ENCODE results near the gene RNASEH2C.
"Not testable (repeated sequence)": the region's sequence is repeated elsewhere in the genome, so short reads cannot be mapped to it uniquely, and the experiment has no call there.

RNASEH2C gene

DNA sequence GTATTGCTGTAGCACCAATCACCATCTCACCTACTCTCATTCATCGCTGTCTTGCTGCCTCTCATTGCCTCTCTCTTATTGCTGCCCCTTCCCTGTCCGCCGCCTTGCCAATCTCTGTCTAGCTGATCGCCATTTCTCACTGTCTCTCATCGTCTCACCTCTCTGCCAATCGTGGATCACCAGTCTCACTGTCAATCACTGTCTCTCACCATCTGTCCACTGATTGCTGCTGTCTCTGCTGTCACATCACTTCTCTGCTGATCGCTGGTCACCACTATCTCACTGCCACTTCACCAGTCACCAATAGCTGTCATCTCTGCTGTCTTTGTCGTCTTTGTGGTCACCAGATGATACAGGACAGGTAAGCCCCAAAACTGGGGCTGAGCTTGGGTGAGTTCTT is 20.6 kb upstream of the RNASEH2C start:
- H3K4me1 ChIP-seq (ENCODE audit: control insufficient read depth in 1 of 2, insufficient read depth in 2 of 2, low read length in 2 of 2): no peaks in the 10 kb centered on the region
- no peaks in the 10 kb centered on the region for H3K27me3 ChIP-seq (ENCODE audit: low read depth, low read length)

GRCh38 chr11:65739022-65739421 is 18.4 kb upstream of the RNASEH2C start:
- Histone ChIP-seq H3K36me3 (ENCODE audit: control insufficient read depth in 1 of 2, insufficient read depth in 2 of 2, low read length in 2 of 2) (no peaks in the 10 kb centered on the region), H3K27ac (ENCODE audit: low read length) (no peak overlapping the region)

More for the DNA sequence above, 20.6 kb upstream of the RNASEH2C start:
- no peak overlapping the region for H3K4me3 ChIP-seq (ENCODE audit: low read depth in 1 of 2, low read length in 2 of 2)
- no peaks in the 10 kb centered on the region for H3K36me3 ChIP-seq (ENCODE audit: control insufficient read depth in 1 of 2, insufficient read depth in 2 of 2, low read length in 2 of 2)
- H3K9me3 ChIP-seq (ENCODE audit: control insufficient read depth in 1 of 2, low read length in 2 of 2): no peaks in the 10 kb centered on the region
- H3K27ac ChIP-seq (ENCODE audit: low read length): no peak overlapping the region

DNA sequence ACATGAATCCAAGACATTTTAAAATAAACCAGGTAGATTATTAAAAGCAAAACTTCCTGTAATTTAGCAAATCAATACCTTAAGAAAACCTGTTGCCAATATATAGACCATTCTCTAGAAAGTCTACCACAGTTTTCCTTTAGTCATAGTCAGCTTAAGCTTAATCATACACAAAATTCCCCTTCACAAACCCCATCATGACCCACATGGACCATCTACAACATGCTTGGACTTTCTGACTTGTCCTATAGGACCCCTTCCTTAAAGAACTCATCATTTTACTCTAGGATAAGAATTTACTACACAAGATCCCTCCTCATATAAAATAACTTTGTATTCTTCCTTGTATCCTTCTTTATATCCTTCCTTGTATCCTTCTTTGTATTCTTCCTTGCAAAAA is 16.2 kb upstream of the RNASEH2C start:
- no peaks in the 10 kb centered on the region for H3K36me3 ChIP-seq (ENCODE audit: control insufficient read depth in 1 of 2, insufficient read depth in 2 of 2, low read length in 2 of 2)
- no peaks in the 10 kb centered on the region for H3K27me3 ChIP-seq (ENCODE audit: low read depth, low read length)
- no peak overlapping the region for H3K4me3 ChIP-seq (ENCODE audit: low read depth in 1 of 2, low read length in 2 of 2)
- no peaks in the 10 kb centered on the region for H3K9me3 ChIP-seq (ENCODE audit: control insufficient read depth in 1 of 2, low read length in 2 of 2)
- H3K27ac ChIP-seq (ENCODE audit: low read length): no peak overlapping the region
- H3K4me1 ChIP-seq (ENCODE audit: control insufficient read depth in 1 of 2, insufficient read depth in 2 of 2, low read length in 2 of 2): no peaks in the 10 kb centered on the region

More at GRCh38 chr11:65739022-65739421, 18.4 kb upstream of the RNASEH2C start:
- Histone ChIP-seq H3K4me1 (ENCODE audit: control insufficient read depth in 1 of 2, insufficient read depth in 2 of 2, low read length in 2 of 2) (no peaks in the 10 kb centered on the region), H3K27me3 (ENCODE audit: low read depth, low read length) (no peaks in the 10 kb centered on the region), H3K4me3 (ENCODE audit: low read depth in 1 of 2, low read length in 2 of 2) (no peak overlapping the region), H3K9me3 (ENCODE audit: control insufficient read depth in 1 of 2, low read length in 2 of 2) (no peaks in the 10 kb centered on the region)

- not testable (repeated sequence) for H3K27me3 ChIP-seq (ENCODE audit: low read depth, low read length); H3K9me3 ChIP-seq (ENCODE audit: control insufficient read depth in 1 of 2, low read length in 2 of 2); H3K36me3 ChIP-seq (ENCODE audit: control insufficient read depth in 1 of 2, insufficient read depth in 2 of 2, low read length in 2 of 2); H3K4me1 ChIP-seq (ENCODE audit: control insufficient read depth in 1 of 2, insufficient read depth in 2 of 2, low read length in 2 of 2); H3K27ac ChIP-seq (ENCODE audit: low read length); H3K4me3 ChIP-seq (ENCODE audit: low read depth in 1 of 2, low read length in 2 of 2)
Observed at GRCh38 chr11:65735111-65735510, 14.5 kb upstream of the RNASEH2C start.

- no peaks in the 10 kb centered on the region for H3K4me1 ChIP-seq (ENCODE audit: control insufficient read depth in 1 of 2, insufficient read depth in 2 of 2, low read length in 2 of 2)
- H3K36me3 ChIP-seq (ENCODE audit: control insufficient read depth in 1 of 2, insufficient read depth in 2 of 2, low read length in 2 of 2): no peaks in the 10 kb centered on the region
- H3K9me3 ChIP-seq (ENCODE audit: control insufficient read depth in 1 of 2, low read length in 2 of 2): no peaks in the 10 kb centered on the region
- no peak overlapping the region for H3K4me3 ChIP-seq (ENCODE audit: low read depth in 1 of 2, low read length in 2 of 2)
- no peaks in the 10 kb centered on the region for H3K27me3 ChIP-seq (ENCODE audit: low read depth, low read length)
- H3K27ac ChIP-seq (ENCODE audit: low read length): no peak overlapping the region
Observed at GRCh38 chr11:65730461-65730860, 9.9 kb upstream of the RNASEH2C start.

- Histone ChIP-seq H3K27ac (ENCODE audit: low read length) (no peak overlapping the region), H3K4me3 (ENCODE audit: low read depth in 1 of 2, low read length in 2 of 2) (no peak overlapping the region), H3K27me3 (ENCODE audit: low read depth, low read length) (no peaks in the 10 kb centered on the region)
Observed at GRCh38 chr11:65727865-65728264, 7.3 kb upstream of the RNASEH2C start.

DNA sequence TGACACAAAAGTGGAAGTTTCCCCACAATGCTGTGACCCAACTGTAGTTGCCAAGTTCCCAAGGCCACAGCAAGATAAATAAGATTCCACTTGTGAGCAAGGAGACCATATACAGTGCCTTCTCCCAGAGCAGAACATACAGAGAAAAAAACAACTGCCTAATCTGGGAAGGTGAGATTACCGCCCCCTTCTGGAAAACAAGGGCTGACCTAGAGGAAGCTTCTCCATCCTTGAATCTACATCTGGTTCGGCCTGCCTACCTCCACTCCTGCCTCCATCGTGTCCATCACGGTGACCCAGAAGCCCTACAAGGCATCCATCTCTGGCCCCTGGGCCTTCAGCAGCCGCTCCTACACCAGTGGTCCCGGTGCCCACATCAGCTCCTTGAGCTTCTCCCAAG is 6.1 kb upstream of the RNASEH2C start:
- H3K9me3 ChIP-seq (ENCODE audit: control insufficient read depth in 1 of 2, low read length in 2 of 2): no peaks in the 10 kb centered on the region
- no peak overlapping the region for H3K4me3 ChIP-seq (ENCODE audit: low read depth in 1 of 2, low read length in 2 of 2)
- H3K36me3 ChIP-seq (ENCODE audit: control insufficient read depth in 1 of 2, insufficient read depth in 2 of 2, low read length in 2 of 2): no peaks in the 10 kb centered on the region
- no peaks in the 10 kb centered on the region for H3K27me3 ChIP-seq (ENCODE audit: low read depth, low read length)
- H3K27ac ChIP-seq (ENCODE audit: low read length): no peak overlapping the region
- H3K4me1 ChIP-seq (ENCODE audit: control insufficient read depth in 1 of 2, insufficient read depth in 2 of 2, low read length in 2 of 2): no peaks in the 10 kb centered on the region

More at GRCh38 chr11:65727865-65728264, 7.3 kb upstream of the RNASEH2C start:
- H3K9me3 ChIP-seq (ENCODE audit: control insufficient read depth in 1 of 2, low read length in 2 of 2): no peaks in the 10 kb centered on the region
- no peaks in the 10 kb centered on the region for H3K36me3 ChIP-seq (ENCODE audit: control insufficient read depth in 1 of 2, insufficient read depth in 2 of 2, low read length in 2 of 2)
- no peaks in the 10 kb centered on the region for H3K4me1 ChIP-seq (ENCODE audit: control insufficient read depth in 1 of 2, insufficient read depth in 2 of 2, low read length in 2 of 2)

DNA sequence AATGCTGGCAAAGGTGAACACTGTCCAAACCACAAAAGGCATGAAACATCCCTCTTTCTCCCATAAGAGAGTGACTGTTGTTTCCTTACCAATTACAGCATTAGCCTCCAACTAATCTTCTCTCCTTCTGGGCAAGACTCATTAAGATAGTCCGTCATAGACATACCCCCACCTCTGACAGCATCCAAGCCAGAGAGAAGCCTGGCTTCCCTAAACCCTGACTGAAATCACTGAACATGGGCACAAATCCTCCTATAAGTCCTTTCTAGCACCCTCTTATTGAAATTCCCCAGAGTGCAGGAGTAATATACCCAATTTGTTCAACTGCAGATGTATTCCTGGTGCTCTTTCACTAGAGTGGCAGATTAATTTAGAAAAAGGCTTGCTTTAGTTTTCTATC is 1.7 kb upstream of the RNASEH2C start:
- Histone ChIP-seq H3K36me3 (ENCODE audit: control insufficient read depth in 1 of 2, insufficient read depth in 2 of 2, low read length in 2 of 2) (peaks cover 19 to 24% of the 10 kb centered on the region in 2 donors), H3K4me1 (ENCODE audit: control insufficient read depth in 1 of 2, insufficient read depth in 2 of 2, low read length in 2 of 2) (peaks cover 12 to 26% of the 10 kb centered on the region in 2 donors), H3K4me3 (ENCODE audit: low read depth in 1 of 2, low read length in 2 of 2) (no peak overlapping the region), H3K27me3 (ENCODE audit: low read depth, low read length) (no peaks in the 10 kb centered on the region), H3K27ac (ENCODE audit: low read length) (no peak overlapping the region), H3K9me3 (ENCODE audit: control insufficient read depth in 1 of 2, low read length in 2 of 2) (no peaks in the 10 kb centered on the region)

DNA sequence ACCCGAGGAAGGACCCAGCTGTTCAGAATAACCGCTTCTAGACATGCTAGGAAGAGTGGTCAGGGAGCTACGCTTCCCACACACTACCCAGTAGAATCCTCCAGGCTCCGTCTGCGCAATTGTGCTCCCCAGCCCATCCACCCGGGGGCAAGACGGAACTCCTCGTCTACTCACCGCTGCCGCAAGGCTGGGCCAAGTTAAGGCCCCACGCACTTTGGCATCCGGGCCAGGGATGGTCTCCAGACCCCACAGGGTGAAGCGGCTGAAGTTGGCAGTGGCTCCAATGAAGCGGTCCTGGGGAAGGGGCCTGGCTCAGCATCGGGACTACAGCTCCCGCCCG is 757 bp downstream of the RNASEH2C start:
- no peaks in the 10 kb centered on the region for H3K27me3 ChIP-seq (ENCODE audit: low read depth, low read length)
- no peaks in the 10 kb centered on the region for H3K9me3 ChIP-seq (ENCODE audit: control insufficient read depth in 1 of 2, low read length in 2 of 2)
- H3K4me1 ChIP-seq (ENCODE audit: control insufficient read depth in 1 of 2, insufficient read depth in 2 of 2, low read length in 2 of 2): peaks cover 12 to 26% of the 10 kb centered on the region in 2 donors
- H3K27ac ChIP-seq (ENCODE audit: low read length): peak overlapping the region; percentile 71
- peaks cover 39 to 45% of the 10 kb centered on the region in 2 donors for H3K36me3 ChIP-seq (ENCODE audit: control insufficient read depth in 1 of 2, insufficient read depth in 2 of 2, low read length in 2 of 2)
- H3K4me3 ChIP-seq (ENCODE audit: low read depth in 1 of 2, low read length in 2 of 2): peak overlapping the region; percentile 68 to 75

DNA sequence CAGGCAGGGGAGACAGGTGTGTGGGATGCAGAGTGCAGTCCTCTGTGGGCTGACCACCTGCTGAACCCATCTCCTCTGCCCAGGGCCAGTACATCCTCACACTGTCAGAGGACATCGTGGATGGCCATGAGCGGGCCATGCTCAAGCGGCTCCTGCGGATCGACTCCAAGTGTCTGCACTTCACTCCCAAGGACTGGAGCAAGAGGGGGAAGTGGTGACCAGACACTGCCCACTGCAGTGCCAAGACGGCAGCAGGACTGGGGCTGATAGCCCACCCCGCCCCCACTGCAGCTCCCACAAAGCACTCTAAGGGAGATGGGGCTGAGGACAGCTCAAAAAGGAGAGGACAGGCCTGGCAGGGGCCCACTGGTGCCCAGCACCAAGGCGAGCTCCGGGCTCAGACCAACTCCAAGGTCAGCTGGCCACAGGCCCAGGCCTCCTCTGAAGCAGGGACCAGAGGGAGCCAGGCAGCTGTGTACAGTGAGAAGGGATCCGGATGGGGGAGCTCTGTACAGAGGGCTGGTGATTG is 1.6 kb downstream of the RNASEH2C start:
- Histone ChIP-seq H3K9me3 (ENCODE audit: control insufficient read depth in 1 of 2, low read length in 2 of 2) (no peaks in the 10 kb centered on the region), H3K27ac (ENCODE audit: low read length) (no peak overlapping the region), H3K36me3 (ENCODE audit: control insufficient read depth in 1 of 2, insufficient read depth in 2 of 2, low read length in 2 of 2) (peaks cover 45 to 53% of the 10 kb centered on the region in 2 donors), H3K4me1 (ENCODE audit: control insufficient read depth in 1 of 2, insufficient read depth in 2 of 2, low read length in 2 of 2) (peaks cover 12 to 26% of the 10 kb centered on the region in 2 donors), H3K4me3 (ENCODE audit: low read depth in 1 of 2, low read length in 2 of 2) (peak overlapping the region; percentile 68 to 75), H3K27me3 (ENCODE audit: low read depth, low read length) (no peaks in the 10 kb centered on the region)

GRCh38 chr11:65718531-65718930 is 2.1 kb downstream of the RNASEH2C start:
- Histone ChIP-seq H3K9me3 (ENCODE audit: control insufficient read depth in 1 of 2, low read length in 2 of 2) (no peaks in the 10 kb centered on the region), H3K36me3 (ENCODE audit: control insufficient read depth in 1 of 2, insufficient read depth in 2 of 2, low read length in 2 of 2) (peaks cover 48 to 58% of the 10 kb centered on the region in 2 donors), H3K27me3 (ENCODE audit: low read depth, low read length) (no peaks in the 10 kb centered on the region), H3K27ac (ENCODE audit: low read length) (no peak overlapping the region), H3K4me3 (ENCODE audit: low read depth in 1 of 2, low read length in 2 of 2) (peak overlapping the region in 1 of 2 donors; percentile 75), H3K4me1 (ENCODE audit: control insufficient read depth in 1 of 2, insufficient read depth in 2 of 2, low read length in 2 of 2) (peaks cover 12 to 26% of the 10 kb centered on the region in 2 donors)

DNA sequence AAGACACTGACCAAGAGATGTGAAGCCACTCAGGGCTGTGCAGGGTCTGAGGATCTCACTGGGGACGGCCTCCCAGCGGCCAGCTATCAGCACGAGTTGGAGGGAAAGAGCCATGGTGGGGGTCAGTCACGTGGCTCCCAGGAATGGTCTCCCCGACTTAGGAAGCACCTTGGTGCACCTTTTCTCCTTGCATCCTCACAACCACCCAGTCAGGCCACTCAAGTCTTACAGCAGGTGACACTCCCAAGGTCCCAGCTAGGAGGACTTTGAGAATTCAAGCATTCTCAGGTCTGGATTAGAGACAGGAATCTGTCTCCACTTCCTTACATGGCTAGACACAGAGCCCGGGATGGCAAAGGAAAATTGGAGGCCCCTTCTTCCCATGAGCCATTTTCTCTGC is 2.7 kb downstream of the RNASEH2C start:
- Histone ChIP-seq H3K36me3 (ENCODE audit: control insufficient read depth in 1 of 2, insufficient read depth in 2 of 2, low read length in 2 of 2) (peaks cover 51 to 63% of the 10 kb centered on the region in 2 donors), H3K4me3 (ENCODE audit: low read depth in 1 of 2, low read length in 2 of 2) (no peak overlapping the region), H3K27me3 (ENCODE audit: low read depth, low read length) (no peaks in the 10 kb centered on the region), H3K9me3 (ENCODE audit: control insufficient read depth in 1 of 2, low read length in 2 of 2) (no peaks in the 10 kb centered on the region), H3K4me1 (ENCODE audit: control insufficient read depth in 1 of 2, insufficient read depth in 2 of 2, low read length in 2 of 2) (peaks cover 12 to 31% of the 10 kb centered on the region in 2 donors), H3K27ac (ENCODE audit: low read length) (no peak overlapping the region)

All from muscle layer of duodenum (tissue), 2 donors.